WTC11 (cell line): ENCODE data around the gene SDE2. TPM values are rescaled to one million over a fixed set of nuclear protein-coding genes. Genes with fewer than 3 reads are reported as not detected.

Experiments used
- ATAC-seq: fragments of 200-7000 bp; cut with Tn5 transposase; 2 replicates; pipeline ENCODE4 v1.10.0; 2021; ENCODE audit warnings: mild to moderate bottlenecking, moderate library complexity
- CTCF ChIA-PET: fragments of 300-600 bp; sonication (Branson Sonifier 250); formaldehyde crosslinking; loops from one replicate; lab custom pipeline; 2021; ENCODE audit warnings: antibody characterized with exemption; lab: Charles Lee
- POLR2A ChIA-PET: fragments of 350-600 bp; sonication (Branson Sonifier 250); formaldehyde crosslinking; loops from one replicate; lab custom pipeline; 2021; ENCODE audit warnings: antibody characterized with exemption; lab: Charles Lee
- DNase-seq: peaks from one replicate; pipeline ENCODE4 v3.0.0; 2021; ENCODE audit warnings: low spot score
- H3K27ac Mint-ChIP-seq: 2 replicates; pipeline ENCODE4 v1.8.0; 2021; ENCODE audit warnings: mixed read lengths
- H3K27me3 Mint-ChIP-seq: 2 replicates; pipeline ENCODE4 v1.8.0; 2021; ENCODE audit warnings: low read depth, mild to moderate bottlenecking, moderate library complexity, mixed read lengths
- H3K36me3 Mint-ChIP-seq: 2 replicates; pipeline ENCODE4 v1.8.0; 2021; ENCODE audit warnings: mixed read lengths
- H3K4me1 Mint-ChIP-seq: 2 replicates; pipeline ENCODE4 v1.8.0; 2022; ENCODE audit warnings: mixed read lengths
- H3K4me3 Mint-ChIP-seq: 2 replicates; pipeline ENCODE4 v1.8.0; 2021; ENCODE audit warnings: mild to moderate bottlenecking, moderate library complexity, mixed read lengths
- H3K9me3 Mint-ChIP-seq: 2 replicates; pipeline ENCODE4 v1.8.0; 2021; ENCODE audit warnings: mixed read lengths
- AFF4 ChIP-seq: sonication (generic); formaldehyde crosslinking; IDR thresholded peaks from 2 replicates; pipeline ENCODE4 v1.8.1; 2023; ENCODE audit warnings: mild to moderate bottlenecking, missing genetic modification reagents, borderline replicate concordance
- CBFB ChIP-seq: sonication (generic); formaldehyde crosslinking; IDR thresholded peaks from 2 replicates; pipeline ENCODE4 v1.8.1; 2022; ENCODE audit warnings: mild to moderate bottlenecking, low read depth, missing genetic modification reagents
- CDX4 ChIP-seq: fragments of 250-450 bp; sonication (Bioruptor Pico); IDR thresholded peaks from 2 replicates; pipeline ENCODE4 v1.9.0; 2021; ENCODE audit warnings: moderate library complexity, mild to moderate bottlenecking, inconsistent platforms, borderline replicate concordance
- E2F5 ChIP-seq: sonication (generic); formaldehyde crosslinking; IDR thresholded peaks from 2 replicates; pipeline ENCODE4 v1.8.1; 2022; ENCODE audit warnings: mild to moderate bottlenecking, moderate library complexity, missing genetic modification reagents
- ELF4 ChIP-seq: sonication (generic); formaldehyde crosslinking; IDR thresholded peaks from 2 replicates; pipeline ENCODE4 v1.8.1; 2022; ENCODE audit warnings: low read depth, mild to moderate bottlenecking, moderate library complexity, missing genetic modification reagents
- ESRRA ChIP-seq: sonication (generic); formaldehyde crosslinking; IDR thresholded peaks from 2 replicates; pipeline ENCODE4 v1.8.1; 2022; ENCODE audit warnings: mild to moderate bottlenecking, missing genetic modification reagents, borderline replicate concordance
- ETV6 ChIP-seq: sonication (generic); formaldehyde crosslinking; IDR thresholded peaks from 2 replicates; pipeline ENCODE4 v1.8.1; 2022; ENCODE audit warnings: mild to moderate bottlenecking, missing genetic modification reagents
- FOXK1 ChIP-seq: sonication (generic); formaldehyde crosslinking; IDR thresholded peaks from 2 replicates; pipeline ENCODE4 v1.8.0; 2022; ENCODE audit warnings: mild to moderate bottlenecking, moderate library complexity, missing genetic modification reagents
- FOXP1 ChIP-seq: sonication (generic); formaldehyde crosslinking; IDR thresholded peaks from 2 replicates; pipeline ENCODE4 v1.8.0; 2022; ENCODE audit warnings: missing genetic modification reagents, mild to moderate bottlenecking, moderate library complexity, borderline replicate concordance
- GRHL2 ChIP-seq: fragments of 250-450 bp; sonication (Bioruptor Pico); IDR thresholded peaks from 2 replicates; pipeline ENCODE4 v1.8.0; 2022; ENCODE audit warnings: mild to moderate bottlenecking, moderate library complexity; ENCODE audit not compliant: insufficient replicate concordance, severe bottlenecking
- MYBL2 ChIP-seq: sonication (generic); formaldehyde crosslinking; IDR thresholded peaks from 2 replicates; pipeline ENCODE4 v1.8.1; 2023; ENCODE audit warnings: mild to moderate bottlenecking, moderate library complexity, missing genetic modification reagents
- NR3C1 ChIP-seq: sonication (generic); formaldehyde crosslinking; conservative IDR thresholded peaks from 2 replicates; pipeline ENCODE4 v1.8.1; 2023; ENCODE audit warnings: low read depth, mild to moderate bottlenecking, missing genetic modification reagents
- PRRX2 ChIP-seq: fragments of 250-450 bp; sonication (Bioruptor Pico); IDR thresholded peaks from 2 replicates; pipeline ENCODE4 v1.8.0; 2021; ENCODE audit warnings: mild to moderate bottlenecking
- STAT6 ChIP-seq: sonication (generic); formaldehyde crosslinking; conservative IDR thresholded peaks from 2 replicates; pipeline ENCODE4 v1.8.1; 2023; ENCODE audit warnings: mild to moderate bottlenecking, low read depth, missing genetic modification reagents, moderate library complexity
- TCF7 ChIP-seq: sonication (generic); formaldehyde crosslinking; IDR thresholded peaks from 2 replicates; pipeline ENCODE4 v1.8.0; 2022; ENCODE audit warnings: mild to moderate bottlenecking, low read depth, missing genetic modification reagents, moderate library complexity
- ZBTB43 ChIP-seq: sonication (generic); formaldehyde crosslinking; IDR thresholded peaks from 2 replicates; pipeline ENCODE4 v1.8.1; 2023; ENCODE audit warnings: mild to moderate bottlenecking, missing genetic modification reagents
- ZNF281 ChIP-seq: sonication (generic); formaldehyde crosslinking; IDR thresholded peaks from 2 replicates; pipeline ENCODE4 v1.8.0; 2023; ENCODE audit warnings: mild to moderate bottlenecking, missing genetic modification reagents
- ZNF416 ChIP-seq: fragments of 250-450 bp; sonication (Bioruptor Pico); IDR thresholded peaks from 2 replicates; pipeline ENCODE4 v1.9.0; 2021; ENCODE audit warnings: mild to moderate bottlenecking, inconsistent platforms
- total RNA-seq: library from RNA; stranded (reverse); gene quantifications from 3 replicates; pipeline ENCODE4 v1.2.3, GENCODE V29; 2021

The SDE2 gene
- total RNA-seq, 1 experiment from 2014 or later: 17.2 TPM

GRCh38 chr1:226027538-226028217 lies 28.5 kb upstream of the SDE2 start:
- DNase-seq (no peak), ATAC-seq (no peak)
- peaks cover 4% of the 10 kb centered on the region; the same call in 1 of the 2 replicates for H3K27me3 Mint-ChIP-seq
- TF ChIP-seq ZNF281 (CRISPR knock-in tag) (no peak), CDX4 (no peak), FOXP1 (CRISPR knock-in tag) (no peak), ZBTB43 (CRISPR knock-in tag) (no peak), TCF7 (no peak), MYBL2 (CRISPR knock-in tag) (no peak), PRRX2 (CRISPR knock-in tag) (no peak), ZNF416 (no peak), GRHL2 (no peak), ESRRA (CRISPR knock-in tag) (no peak), ELF4 (no peak), STAT6 (no peak), FOXK1 (CRISPR knock-in tag) (no peak), AFF4 (CRISPR knock-in tag) (no peak), E2F5 (CRISPR knock-in tag) (no peak), CBFB (CRISPR knock-in tag) (no peak), ETV6 (CRISPR knock-in tag) (no peak), NR3C1 (CRISPR knock-in tag) (no peak)
- no peaks in the 10 kb centered on the region for H3K36me3 Mint-ChIP-seq
- no peaks in the 10 kb centered on the region for H3K4me1 Mint-ChIP-seq
- POLR2A ChIA-PET: no interaction called here
- H3K4me3 Mint-ChIP-seq: no peak overlapping the region
- H3K9me3 Mint-ChIP-seq: no peaks in the 10 kb centered on the region
- CTCF ChIA-PET: interaction anchor here (1.1 to 1.5 kb wide), 2 partner anchors 37 to 65 kb away, joined by 3 to 5 read pairs; no protein-coding TSS in a partner anchor
- no peak overlapping the region for H3K27ac Mint-ChIP-seq
